GM21515 (cell line): ENCODE results near the gene CELA2B.

ENCODE experiments used
- ATAC-seq: cut with Tn5 transposase; IDR thresholded peaks from one replicate; pipeline ENCODE4 v1.9.1; 2021; ENCODE audit not compliant: unreplicated experiment

CELA2B gene

GRCh38 chr1:15524021-15524282 is 48.0 kb downstream of the CELA2B start, which contains the start of gene CASP9:
TSS of gene CASP9 (minus strand) at chr1:15524215. CDS start at chr1:15524200, 15 bp downstream.
- no peak for ATAC-seq

DNA sequence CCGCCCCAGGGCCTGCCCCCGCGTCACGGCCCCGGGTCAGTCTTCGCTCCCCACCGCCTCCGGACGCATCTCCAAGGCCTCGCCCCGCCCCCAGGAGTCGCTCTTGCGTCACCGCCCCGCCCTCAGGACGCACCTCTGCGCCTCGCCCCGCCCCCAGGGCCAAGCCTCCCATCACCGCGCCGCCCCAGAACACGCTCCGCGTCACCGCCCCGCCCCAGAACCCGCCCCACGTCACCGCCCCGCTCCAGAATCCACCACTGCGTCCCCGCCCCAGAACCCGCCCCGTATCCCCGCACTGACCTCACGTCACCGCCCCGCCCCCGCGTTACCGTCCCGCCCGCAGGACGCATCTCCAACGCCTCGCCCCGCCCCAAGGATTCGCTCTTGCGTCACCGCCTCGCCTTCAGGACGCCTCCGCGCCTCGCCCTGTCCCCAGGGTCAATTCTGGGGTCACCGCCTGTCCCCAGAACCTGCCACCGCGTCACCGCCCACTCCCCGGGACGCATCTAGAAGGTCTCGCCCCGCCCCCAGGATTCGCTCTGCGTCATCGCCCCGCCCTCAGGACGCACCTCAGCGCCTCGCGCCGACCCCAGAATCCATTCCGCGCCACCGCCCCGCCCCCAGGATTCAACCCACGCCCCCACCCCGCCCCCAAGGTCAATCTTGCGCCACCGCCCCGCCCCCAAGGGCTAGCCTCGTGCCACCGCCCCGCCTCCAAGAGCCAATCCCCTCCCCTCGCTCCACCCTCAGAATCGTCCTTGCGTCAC is 48.6 kb downstream of the CELA2B start:
- ATAC-seq, result peak; percentile 42

DNA sequence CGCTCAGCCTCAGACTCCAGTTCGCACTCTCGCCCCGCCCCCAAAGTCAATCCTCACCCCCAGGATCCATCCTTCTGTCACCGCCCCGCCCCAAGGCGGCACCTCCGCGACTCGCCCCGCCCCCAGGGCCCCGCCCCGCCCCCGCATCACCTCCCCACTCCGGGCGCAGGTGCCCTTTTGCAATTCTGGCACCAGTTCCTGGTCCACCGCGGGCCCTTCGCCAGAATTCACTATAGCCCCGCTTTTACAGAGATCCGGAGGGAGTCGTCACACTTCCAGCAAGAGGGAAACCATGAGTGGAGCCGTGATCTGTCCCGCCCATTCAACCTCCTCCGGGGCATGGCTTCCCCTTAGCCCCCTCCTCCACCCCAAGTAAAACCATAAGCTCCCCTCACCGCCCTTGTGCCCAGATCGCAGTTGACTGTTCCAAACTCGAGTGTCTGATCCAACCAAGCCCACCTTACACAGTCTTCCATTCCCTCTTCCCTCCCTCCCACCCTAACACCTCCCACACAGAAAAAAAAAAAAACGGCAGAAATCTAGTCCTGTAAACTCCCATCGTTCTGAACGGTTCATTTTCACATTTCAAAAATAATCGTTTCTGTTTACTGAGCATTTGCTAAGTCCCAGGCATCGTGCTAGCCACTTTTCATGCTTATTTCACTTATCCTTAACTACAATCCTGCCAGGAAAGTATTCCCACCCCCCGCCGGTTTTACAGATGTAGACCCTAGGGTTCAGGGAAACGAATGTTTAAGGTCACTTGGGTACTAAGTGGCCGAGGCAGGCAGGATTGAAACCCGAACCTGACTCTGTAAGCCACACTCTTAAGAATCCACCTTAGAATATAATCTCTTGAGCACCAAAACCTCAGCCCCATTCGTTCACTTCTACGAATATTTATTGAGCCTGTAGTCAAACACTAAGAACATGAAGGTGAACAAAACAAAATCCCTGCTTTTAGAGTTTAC is 49.4 kb downstream of the CELA2B start:
- peak; percentile 45 for ATAC-seq

DNA sequence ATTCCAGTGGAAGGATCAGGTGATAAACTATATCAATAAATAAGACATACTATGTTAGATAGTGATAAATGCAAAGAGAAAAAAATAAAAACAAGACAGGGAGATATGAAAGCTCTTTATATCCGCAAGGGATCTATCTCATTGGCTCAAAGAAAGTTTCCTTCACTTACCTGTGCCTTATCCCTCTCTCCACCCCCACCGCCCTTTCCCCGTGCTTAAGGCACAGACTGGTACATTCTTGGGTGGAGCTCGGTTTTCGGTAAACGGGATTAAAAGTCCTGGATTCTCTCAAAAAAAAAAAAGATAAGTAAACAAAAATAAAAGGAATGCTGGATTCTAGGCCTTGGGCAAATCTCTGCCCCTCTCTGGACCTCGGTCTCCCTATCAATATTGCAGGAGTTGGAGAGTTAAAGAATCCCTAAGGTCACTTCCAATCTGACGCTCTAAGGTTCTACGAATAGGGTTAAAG is 50.2 kb downstream of the CELA2B start:
- no peak for ATAC-seq

GRCh38 chr1:15526490-15527339 is 50.8 kb downstream of the CELA2B start, which contains the start of gene DNAJC16:
TSS of gene DNAJC16 (plus strand) at chr1:15526848. CDS start at chr1:15529106, 2,258 bp downstream.
- peak; percentile 53 for ATAC-seq

GRCh38 chr1:15531003-15531402 is 55.1 kb downstream of the CELA2B start:
- ATAC-seq, result no peak

- ATAC-seq, result no peak
These were observed 55.8 kb downstream of the CELA2B start for GRCh38 chr1:15531682-15532081.

GRCh38 chr1:15538771-15539170 is 62.9 kb downstream of the CELA2B start:
- no peak for ATAC-seq

DNA sequence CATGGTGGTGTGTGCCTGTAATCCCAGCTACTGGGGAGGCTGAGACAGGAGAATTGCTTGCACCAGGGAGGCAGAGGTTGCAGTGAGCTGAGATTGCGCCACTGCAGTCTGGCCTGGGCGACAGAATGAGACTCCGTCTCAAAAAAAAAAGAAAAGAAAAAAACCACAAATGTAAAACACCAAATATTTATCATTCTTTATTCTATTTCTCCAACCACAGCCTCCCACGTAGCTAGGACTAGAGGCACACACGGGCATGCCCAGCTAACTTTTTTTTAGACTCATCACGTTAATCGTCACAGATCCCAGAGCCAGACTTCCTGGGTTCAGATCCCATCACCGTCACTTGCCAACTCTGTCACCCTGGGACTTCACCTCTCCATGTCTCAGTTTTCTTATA is 64.3 kb downstream of the CELA2B start:
- no peak for ATAC-seq
